ENCODE results near the gene CNPY4. TPM values are rescaled to one million over a fixed set of nuclear protein-coding genes. Genes with fewer than 3 reads are reported as not detected.

Gene CNPY4
- total and polyA plus RNA-seq, 9 donors = 11.7 to 42.8 (median 24.9) TPM

DNA sequence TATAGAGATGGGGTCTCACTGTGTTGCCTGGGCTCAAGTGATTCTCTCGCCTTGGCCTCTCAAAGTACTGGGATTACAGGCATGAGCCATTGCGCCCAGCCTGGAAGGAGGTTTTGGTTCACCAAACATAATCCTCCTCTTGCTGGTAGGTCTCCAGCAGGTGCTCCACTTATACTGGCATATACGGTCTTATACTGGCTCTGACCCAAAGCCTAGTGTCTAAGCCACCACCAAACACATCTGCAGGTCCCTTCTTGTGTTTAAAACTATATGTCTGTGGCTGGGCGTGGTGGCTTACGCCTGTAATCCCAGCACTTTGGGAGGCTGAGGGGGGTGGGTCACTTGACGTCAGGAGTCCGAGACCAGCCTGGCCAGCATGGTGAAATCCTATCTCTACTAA is 12.7 kb downstream of the CNPY4 start:
- H3K36me3 ChIP-seq = no peaks in the 10 kb centered on the region
- peaks cover 3% of the 10 kb centered on the region for H3K4me1 ChIP-seq (ENCODE audit: insufficient read depth)
- intact Hi-C loops (cut with DNase I) = loop anchor here in 3 of 4 donors (5.0 to 10.0 kb wide), 2 partner anchors 83 to 90 kb away; partner anchors contain the start of gene PVRIG (in 2 of the 3)
- H3K27me3 ChIP-seq = no peaks in the 10 kb centered on the region
- TF ChIP-seq CTCF (IDR thresholded peaks at IDR 0.05) (no peak), POLR2A (IDR thresholded peaks at IDR 0.05) (no peak), EP300 (IDR thresholded peaks at IDR 0.05) (no peak)
- H3K27ac ChIP-seq = no peak overlapping the region
- WGBS, 3 donors = 70 to 74% (median 72%) methylated on average over 7 of the region's 7 CpGs
- no peak for DNase-seq
- no peak overlapping the region for H3K4me3 ChIP-seq
- H3K9me3 ChIP-seq = no peaks in the 10 kb centered on the region

DNA sequence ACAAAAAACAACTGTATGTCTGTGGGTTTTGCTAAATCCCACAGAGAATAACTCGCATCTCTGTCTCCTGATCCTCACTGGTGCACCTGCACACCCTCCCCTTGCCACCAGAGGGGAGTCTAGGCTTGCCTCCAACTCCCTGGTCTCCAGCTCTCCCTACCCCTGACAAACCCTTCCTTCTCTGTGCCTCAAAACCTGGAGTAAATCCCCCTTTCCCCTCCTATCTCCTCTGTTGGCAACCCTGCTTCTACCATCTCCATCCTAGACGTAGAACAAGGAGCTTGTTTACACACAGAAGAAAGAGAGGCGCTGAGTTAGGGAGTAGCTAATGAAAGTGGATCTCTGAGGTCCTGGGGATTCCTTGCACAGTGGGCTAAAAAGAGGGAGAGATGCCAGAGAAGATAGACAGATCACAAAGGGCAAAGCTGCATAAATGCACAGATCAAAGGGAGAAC is 13.3 kb downstream of the CNPY4 start:
- WGBS, 3 donors = 21 to 32% (median 24%) methylated on average over 3 of the region's 3 CpGs
- DNase-seq = peak in 3 of 5 donors; percentile 48 to 72 (median 53)
- no peak overlapping the region for H3K4me3 ChIP-seq
- no peaks in the 10 kb centered on the region for H3K9me3 ChIP-seq
- no peaks in the 10 kb centered on the region for H3K27me3 ChIP-seq
- H3K27ac ChIP-seq = no peak overlapping the region
- H3K4me1 ChIP-seq (ENCODE audit: insufficient read depth) = peaks cover 2% of the 10 kb centered on the region
- TF ChIP-seq CTCF (IDR thresholded peaks at IDR 0.05) (peak; percentile 37 to 52 (median 48)), EP300 (IDR thresholded peaks at IDR 0.05) (no peak), POLR2A (IDR thresholded peaks at IDR 0.05) (no peak)
- no peaks in the 10 kb centered on the region for H3K36me3 ChIP-seq
- intact Hi-C loops (cut with DNase I) = loop anchor here in 3 of 4 donors (5.0 to 10.0 kb wide), 2 partner anchors 82 to 90 kb away; partner anchors contain the start of gene PVRIG (in 2 of the 3)

GRCh38 chr7:100137851-100138760 is 18.7 kb downstream of the CNPY4 start:
- Histone ChIP-seq H3K27ac (no peak overlapping the region), H3K4me3 (no peak overlapping the region), H3K27me3 (no peaks in the 10 kb centered on the region), H3K4me1 (ENCODE audit: insufficient read depth) (no peaks in the 10 kb centered on the region), H3K9me3 (no peaks in the 10 kb centered on the region), H3K36me3 (no peaks in the 10 kb centered on the region)
- TF ChIP-seq CTCF (IDR thresholded peaks at IDR 0.05) (no peak), POLR2A (IDR thresholded peaks at IDR 0.05) (no peak), EP300 (IDR thresholded peaks at IDR 0.05) (no peak)
- intact Hi-C loops (cut with DNase I) = loop anchor here in 3 of 4 donors (5.0 to 10.0 kb wide), 2 partner anchors 74 to 77 kb away; partner anchors contain the start of gene PVRIG (in 2 of the 3)
- 78 to 90% (median 80%) methylated on average over 13 of the region's 13 CpGs for WGBS, 3 donors
- no peak for DNase-seq

- no peak overlapping the region for H3K4me3 ChIP-seq
- H3K9me3 ChIP-seq = no peaks in the 10 kb centered on the region
- intact Hi-C loops (cut with DNase I) = no loop called here
- H3K36me3 ChIP-seq = no peaks in the 10 kb centered on the region
- 73 to 82% (median 76%) methylated on average over 3 of the region's 3 CpGs for WGBS, 3 donors
- no peaks in the 10 kb centered on the region for H3K4me1 ChIP-seq (ENCODE audit: insufficient read depth)
- DNase-seq = no peak
- H3K27ac ChIP-seq = no peak overlapping the region
- TF ChIP-seq CTCF (IDR thresholded peaks at IDR 0.05) (no peak), EP300 (IDR thresholded peaks at IDR 0.05) (no peak), POLR2A (IDR thresholded peaks at IDR 0.05) (no peak)
- no peaks in the 10 kb centered on the region for H3K27me3 ChIP-seq
Observed at GRCh38 chr7:100141555-100141949, 22.1 kb downstream of the CNPY4 start.
